ENCODE data around the gene NPC1.
A peak's percentile ranks its signal among the peaks of the same experiment; 100 is the strongest.
"Not testable (repeated sequence)": the region's sequence is repeated elsewhere in the genome, so short reads cannot be mapped to it uniquely, and the experiment has no call there.

The NPC1 gene

DNA sequence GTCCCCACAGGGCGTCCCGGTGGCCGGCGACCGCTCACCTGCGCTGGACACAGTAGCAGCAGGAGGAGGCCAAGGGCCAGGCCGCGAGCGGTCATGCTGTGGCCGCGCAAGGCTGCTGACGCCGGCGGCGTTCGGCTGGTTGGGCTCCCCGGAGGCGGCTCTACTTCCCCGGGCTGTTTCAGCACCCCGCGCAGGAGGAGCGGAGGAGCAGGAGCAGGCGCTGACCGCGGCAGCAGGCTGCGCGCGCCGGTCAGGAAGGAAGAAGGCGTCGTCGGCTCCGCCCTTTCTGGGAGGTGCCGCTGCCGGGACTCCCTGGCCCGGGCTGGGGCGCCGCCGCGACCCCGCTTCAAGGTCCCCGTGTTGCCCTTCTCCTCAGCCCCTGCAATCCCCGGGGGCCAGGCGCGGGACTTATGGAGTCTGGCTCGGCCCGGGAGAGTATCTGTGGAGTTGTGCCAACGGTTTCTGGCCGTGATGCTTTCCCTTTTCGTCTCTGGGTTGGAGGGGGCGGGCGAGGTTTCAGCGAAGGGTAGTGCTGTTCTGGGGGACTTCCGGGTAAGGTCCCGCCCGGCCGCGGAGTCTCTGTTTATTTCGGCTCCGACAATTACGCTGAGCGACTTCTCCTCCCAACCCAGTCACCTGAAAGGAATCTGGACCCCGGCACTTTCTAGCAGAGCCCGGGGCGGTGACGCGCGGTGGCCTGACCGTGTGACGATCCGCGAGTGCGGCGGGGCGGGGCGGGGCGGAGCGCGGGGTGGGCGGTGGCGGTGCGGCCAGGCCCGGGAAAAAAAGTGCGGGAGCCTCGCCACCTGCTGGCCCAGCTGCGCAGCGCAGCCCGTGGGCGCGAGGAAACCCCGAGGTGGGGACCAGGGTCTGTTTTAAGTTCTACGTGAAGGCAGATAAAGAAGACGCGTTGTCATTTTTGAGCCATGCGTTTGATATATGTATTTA is at the start of gene NPC1:
Gene NPC1, minus strand, starts transcription at position 258 of the 948 bp plus-strand sequence. Its CDS starts 163 bp downstream, at position 95.
- peak; percentile 94 for DNase-seq

DNA sequence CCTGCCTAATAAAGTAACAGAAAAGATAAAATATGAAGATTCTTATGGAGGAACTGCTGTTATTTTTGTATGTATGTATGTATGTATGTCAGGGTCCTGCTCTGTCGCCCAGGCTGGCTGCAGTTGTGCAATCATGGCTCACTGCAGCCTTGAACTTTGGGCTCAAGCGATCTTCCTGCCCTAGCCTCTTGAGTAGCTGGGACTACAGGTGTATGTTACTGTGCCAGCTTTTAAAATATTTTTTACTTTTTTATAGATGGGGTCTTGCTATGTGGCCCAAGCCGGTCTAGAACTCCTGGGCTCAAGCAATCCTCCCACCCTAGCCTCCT is 49.7 kb upstream of the NPC1 start:
- no peak for DNase-seq

DNA sequence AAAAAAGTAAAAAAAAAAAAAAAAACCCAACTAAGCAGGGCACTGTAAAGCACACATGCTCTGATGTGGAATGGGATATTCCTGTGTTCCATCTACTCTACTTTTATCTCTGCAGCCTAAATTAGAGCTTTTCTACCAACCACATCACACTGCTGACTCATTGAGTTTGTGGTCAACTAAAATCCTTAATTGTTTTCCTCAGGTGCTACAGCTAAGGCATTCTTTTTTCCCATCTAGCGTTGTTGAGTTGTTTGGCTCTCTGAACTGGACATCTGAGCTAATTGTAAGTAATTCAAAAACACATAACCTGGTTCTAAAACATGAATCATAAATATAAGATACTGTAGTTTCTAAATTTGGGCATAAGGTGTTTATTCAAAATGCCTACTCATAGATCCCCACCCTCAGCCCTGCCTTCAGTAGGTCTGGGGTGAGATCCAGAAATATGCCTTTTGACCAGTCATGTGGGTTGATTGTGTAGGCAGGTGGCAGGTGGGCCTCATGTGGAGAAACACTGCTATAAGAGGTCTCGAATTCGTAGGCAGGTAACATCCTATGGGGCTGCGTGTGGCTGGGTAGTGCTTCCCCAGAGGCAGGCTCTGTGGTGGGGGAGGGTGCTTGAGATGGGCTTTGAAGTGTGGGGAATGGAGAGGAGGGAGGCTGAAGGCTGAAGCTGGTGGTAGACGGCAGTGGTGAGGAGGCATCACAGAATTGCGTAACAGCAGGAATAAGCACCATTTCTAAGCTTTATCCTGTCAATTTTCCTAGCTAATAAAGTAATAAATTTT is 49.2 kb upstream of the NPC1 start:
- no peak for DNase-seq

DNA sequence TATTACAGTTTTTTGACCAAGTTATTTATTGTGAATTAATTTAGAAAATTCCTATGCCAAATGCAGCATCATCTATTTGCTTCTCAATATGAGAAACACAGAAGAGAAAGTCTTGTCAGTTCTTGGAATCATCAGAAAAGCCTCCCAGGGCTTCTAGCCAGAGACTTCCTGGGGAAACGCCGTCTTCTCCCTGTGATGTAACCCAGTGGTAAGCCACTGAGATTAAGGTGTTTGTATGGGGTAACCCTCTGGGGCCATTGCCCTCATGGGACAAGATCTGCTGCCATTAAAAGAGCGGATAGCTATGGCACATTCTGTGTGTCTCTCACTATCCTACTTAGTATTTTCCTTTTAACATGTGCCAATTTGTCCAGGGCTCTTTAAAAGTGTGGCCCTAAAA is 48.4 kb upstream of the NPC1 start:
- no peak for DNase-seq

DNA sequence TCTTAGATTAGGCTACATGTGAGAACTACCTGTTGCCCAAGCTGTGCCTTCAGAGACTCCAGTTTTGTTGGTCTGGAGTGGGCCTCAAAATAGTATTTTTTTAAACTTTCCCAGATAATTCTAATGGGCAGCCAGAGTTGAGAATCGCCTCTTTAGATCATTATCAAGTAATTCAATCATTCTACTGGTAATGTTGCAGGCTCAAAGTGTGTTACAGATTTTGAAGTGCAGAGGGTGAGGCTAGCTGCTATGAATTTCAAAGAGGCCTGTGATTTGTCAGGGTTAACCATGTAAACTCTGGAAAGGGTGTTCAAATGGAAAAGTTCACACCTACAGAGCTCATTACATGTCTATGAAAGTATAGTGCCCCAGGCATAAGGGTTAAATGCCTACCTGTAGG is 46.3 kb upstream of the NPC1 start:
- no peak for DNase-seq

DNA sequence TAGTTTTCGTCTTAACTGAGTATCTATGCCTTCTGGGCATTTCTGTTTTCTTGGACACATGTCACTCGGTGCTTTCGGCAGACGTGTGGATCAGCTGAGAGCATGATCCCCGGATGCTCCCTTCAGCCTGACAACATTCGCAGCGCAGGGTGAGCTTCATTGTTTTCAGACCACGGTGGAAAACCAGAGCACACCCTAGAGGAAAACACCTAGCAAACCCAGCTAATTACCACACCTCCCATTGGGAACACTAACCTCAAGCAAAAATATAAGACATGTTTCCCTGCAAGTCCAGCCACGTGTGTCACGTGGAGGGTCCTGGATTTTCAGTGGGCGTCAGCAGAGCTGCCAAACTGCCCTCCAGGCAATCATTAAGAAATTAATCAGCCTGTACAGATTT is 45.4 kb upstream of the NPC1 start:
- no peak for DNase-seq

DNA sequence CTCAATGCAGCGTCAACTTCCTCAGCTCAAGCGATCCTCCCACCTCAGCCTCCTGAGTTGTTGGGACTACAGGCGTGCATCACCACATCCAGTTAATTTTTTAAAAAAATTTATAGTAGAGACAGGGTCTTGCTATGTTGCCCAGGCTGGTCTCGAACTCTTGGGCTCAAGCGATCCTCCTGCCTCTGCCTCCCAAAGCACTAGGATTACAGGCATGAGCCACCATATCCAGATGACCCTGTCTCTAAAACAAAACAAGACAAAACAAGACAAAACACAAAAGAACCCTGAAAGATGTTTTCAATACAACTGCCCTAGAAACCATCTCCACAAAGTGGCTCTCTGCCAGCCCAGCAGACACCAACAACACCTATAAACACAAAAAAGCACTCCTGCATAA is 45.0 kb upstream of the NPC1 start:
- no peak for DNase-seq

DNA sequence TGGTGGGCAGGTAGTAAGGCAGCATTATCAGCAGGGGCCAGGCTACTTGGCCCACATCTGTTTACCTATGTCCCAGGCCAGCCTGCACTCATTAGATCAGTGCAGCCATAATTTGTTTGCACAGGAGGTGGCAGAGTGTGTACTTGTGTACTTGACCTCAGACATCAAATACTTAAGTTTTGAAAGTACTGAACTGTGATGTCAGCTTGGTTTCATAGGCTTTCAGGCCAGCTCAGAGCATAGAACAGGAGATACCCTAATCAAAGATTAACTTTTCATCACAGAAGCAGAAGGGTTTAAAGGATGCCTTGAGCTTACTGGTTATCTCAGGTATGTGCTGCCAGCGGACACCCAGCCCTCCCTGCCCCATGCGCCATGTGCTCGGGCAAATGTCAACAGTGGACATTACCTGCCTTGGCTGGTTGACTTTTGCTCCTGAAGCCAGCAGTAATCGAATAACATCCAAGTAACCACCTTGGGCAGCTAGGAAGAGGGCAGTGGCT is 43.2 kb upstream of the NPC1 start:
- no peak for DNase-seq

DNA sequence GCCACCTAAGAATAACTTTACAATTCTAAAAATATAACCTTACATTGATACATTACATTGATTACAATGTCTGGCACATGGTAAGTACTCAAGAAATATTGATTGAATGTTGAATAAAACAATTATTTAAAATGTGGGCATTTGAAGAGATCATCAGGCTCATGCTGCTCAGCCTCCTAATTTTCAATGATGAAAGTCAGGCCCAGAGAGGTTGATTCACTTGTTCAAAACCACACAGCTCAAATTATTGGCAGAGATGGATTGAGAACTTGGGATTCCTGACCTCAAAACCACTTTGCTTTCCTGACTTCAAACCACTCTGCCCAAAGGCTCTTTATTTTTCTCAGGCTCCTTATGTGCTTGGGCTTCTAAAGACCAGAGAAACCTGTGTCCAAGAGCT is 41.7 kb upstream of the NPC1 start:
- DNase-seq, result no peak

DNA sequence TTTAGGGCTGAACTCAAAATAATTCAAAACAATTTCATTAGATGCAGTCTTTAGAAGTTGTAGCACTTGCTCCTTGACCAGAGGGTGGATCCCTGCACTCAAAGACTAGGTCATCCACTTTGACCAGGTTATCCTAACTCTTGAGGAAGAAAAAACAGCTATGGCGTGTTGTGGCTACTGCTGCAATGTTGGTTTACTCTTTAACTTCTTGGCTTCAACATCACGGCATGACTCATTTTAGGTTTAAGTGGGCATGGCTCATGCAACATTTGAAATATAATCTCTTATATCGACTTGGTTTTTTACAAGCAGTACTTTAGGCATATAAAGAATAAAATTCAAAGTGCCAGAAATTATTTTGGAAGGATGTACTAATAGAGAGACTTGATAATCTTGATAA is 41.0 kb upstream of the NPC1 start:
- DNase-seq, result no peak

DNA sequence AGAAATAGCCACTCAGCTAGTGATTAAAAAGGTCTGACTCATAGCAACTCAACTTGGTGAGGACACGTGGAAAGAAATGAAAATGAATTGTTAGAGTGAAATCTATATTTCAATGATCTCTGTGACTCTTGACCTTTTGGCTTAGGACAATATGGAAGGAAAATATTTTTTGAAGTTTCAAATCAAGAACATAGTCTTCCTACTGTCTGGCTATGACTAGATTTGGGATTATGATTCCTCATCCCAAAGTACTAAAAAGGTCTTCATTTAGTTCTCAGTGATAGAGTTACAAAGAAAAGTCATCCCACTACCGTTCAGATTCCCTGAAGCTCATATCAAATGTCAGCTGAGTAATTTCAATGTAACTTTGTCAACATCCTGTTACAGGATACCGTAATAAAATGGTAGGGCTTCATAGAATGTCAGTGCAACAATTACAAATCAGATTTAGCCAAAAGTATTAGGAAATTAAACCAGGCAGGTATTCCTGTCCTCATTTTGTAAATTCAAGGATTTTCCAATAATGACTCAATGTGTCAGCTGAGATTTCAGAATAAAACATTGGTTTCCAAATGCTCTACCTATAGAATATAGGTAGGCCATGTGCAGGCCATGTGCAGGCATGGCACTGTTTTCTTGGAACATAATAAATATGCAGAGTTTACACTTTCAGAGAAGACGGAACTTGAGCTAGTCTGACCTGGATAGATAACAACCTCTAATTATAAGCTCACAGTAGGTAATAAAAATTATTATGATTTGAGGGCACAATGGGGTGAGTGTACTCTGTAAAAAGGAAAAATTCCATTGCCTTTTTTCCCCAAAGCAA is 40.4 kb upstream of the NPC1 start:
- no peak for DNase-seq

DNA sequence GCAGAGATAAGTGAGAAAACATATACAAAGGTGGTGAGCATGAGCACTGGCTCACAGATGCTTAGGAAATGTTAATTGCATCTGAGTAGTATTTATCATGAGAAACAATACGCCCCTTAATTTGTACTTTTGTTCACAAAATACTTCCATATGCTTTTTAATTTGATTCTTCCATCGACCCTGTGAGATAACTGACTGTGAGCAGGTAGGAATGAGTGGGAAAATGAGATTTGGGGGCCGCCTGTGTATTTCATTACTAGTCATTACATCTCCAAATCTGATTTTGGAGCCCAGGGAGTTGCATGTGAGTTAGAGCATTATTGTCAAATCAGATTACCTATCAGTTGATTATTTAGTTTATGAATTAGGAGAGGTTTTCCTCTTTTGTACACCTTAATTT is 36.7 kb upstream of the NPC1 start:
- no peak for DNase-seq

DNA sequence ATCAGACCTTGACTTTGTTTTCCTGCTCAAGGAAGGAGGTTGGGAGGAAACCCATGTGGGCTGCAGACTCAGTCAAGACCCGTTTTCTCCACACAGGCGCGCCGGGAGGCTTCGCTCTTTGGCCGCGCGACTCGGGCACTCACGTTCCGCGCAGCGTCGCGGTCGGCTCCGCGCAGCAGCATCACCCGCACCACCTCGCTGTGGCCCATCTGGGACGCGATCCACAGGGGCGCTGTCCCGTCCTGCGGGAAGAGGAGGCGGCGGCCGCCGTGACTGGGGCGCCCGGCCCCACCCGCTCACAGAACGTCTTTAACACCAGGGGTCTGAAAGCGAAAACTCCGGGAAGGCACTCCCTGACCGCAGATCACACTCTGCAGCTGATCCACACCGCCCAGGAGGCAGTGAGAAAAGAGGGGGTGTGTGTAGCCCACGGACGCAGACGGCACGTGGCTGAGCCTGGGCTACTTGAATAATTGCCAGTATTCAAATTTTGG is 33.1 kb upstream of the NPC1 start:
- DNase-seq, result peak; percentile 24

DNA sequence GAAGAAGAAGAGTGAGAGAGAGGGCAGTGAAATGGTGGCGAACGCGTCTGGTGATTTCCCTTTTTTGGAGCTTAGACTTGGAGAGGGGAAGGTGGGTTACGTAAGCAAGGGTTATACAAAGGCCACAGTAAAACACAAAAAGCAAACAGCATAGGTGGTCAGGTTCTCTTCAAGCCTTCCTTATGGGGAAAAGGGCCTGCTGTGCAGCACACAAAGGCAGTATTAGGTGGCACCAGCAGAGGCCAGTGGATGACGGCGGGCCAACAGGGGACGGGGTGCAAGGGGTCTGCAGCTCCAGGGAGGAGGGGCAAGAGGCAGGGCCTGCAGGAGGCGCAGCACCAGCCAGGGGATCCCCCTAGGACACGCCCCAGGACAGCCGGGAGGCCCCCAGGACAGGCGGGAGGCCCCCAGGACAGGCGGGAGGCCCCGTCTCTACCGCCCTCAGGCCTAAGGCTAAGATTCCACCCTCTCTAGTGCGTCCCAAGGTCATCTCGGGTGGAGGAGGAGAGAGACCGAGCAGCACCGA is 32.6 kb upstream of the NPC1 start:
- no peak for DNase-seq

DNA sequence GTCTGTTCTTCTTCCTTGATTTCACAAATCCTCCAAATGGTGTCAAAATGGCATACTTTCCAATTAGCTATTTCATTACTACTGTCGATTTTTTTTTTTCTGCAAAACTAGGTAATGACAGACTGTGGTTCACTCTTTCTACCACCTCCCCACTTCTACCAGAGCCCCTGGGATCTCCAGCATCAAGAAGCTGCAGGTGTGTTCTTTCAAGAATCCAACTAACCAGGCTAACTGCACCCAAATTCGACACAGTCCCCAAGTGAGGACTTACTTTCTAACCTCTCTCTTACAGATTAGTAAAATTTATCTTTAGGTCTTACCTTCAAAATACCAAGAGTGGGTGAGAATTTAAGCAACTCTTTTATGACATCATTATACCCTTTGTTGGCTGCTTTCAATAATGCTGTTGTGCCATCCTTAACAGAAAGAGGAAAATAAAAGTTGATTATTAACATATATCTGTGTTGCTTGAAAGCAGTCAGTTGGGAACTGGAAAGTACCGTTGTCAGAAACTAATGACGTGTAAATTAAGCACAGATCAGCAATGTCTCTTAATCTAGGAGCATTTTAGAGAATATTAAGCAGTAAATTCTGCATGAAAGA is 31.2 kb upstream of the NPC1 start:
- no peak for DNase-seq

DNA sequence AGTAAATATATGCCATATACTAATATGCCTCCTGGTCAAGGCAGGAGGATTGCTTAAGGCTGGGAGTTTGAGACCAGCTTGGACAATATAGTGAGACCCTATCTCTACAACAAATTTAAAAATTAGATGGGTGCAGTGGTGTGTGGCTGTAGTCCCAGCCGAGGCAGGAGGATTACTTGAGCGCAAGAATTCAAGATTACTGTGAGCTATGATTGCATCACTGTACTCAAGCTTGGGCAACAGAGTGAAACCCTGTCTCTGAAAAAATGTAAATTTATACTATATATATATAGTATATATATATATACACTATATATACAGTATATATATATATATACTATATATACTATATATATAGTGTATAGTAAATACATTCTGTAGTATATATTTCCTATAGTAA is 30.0 kb upstream of the NPC1 start:
- DNase-seq, result no peak

DNA sequence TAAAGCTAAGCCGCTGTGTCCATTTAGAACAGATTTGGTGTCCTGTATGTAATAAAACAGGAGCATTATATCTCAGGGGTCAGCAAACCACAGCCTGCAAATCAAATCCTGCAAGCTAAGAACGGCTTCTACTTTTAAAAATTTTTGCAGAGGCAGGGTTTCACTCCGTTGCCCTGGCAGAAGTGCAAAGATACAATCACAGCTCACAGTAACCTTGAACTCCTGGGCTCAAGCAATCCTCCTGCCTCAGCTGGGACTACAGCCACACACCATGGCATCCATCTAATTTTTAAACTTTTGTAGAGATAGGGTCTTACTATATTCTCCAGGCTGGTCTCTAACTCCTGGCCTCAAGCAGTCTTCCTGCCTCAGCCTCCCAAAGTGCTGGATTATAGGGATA is 28.6 kb upstream of the NPC1 start:
- DNase-seq, result no peak

DNA sequence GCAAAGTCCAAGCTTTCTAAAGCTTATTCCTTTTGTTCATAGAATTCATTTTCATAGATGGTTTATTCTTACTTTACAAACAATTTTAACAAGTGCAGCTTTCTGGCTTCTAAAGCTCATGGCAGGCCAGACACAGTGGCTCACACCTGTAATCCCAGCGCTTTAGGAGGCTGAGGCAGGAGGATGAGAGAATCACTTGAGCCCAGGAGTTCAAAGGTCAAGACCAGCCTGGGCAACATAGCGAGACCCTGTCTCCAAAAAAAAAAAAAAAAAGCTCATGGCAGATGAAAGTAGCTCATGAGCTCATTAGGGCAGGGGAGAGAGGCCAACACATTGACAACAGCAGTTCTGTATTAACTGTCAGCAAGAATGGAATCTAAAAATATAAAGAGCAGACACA is 28.1 kb upstream of the NPC1 start:
- DNase-seq, result no peak

DNA sequence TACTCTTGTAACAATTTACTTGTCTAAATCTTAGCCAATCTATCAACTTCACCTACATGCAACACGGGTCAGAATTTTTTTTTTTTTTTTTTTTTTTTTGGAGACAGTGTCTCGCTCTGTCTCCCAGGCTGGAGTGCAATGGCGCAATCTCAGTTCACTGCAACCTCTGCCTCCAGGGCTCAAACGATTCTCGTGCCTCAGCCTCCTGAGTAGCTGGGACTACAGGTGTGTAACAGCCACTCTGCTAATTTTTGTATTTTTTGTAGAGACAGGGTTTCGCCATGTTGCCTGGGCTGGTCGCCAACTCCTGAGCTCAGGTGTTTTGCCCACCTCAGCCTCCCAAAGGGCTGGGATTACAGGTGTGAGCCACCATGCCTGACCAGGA is 26.8 kb upstream of the NPC1 start:
- not testable (repeated sequence) for DNase-seq

DNA sequence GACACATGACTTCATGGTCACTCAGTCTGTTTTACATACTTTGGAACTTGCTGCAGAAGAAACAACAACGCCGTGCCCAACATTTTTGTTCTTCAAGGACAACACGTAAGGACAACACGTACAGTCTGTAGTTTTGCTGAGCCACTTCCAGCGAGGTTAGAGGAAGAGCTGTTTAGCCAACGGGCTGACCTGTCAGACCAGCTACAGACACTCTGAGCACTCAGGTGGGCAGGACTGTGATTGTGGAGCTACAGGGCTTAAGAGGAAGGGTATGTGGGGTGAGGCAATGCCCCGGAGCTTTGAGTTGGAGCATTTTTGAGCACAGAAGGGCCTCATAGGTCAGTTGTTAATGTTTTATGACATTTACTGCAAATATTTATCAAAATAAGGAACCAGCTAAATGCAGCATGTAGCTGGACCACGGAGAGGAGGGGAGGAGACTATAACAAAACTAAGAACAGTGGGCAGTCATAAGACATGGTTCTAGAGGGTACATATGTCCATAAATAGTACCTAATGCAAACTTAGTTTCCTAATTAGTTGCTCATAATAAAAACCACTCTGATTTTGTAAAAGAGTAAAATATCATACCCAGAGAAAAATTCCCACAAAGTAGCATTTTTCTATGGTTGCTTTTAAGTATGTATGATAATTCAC is 26.3 kb upstream of the NPC1 start:
- DNase-seq, result no peak

DNA sequence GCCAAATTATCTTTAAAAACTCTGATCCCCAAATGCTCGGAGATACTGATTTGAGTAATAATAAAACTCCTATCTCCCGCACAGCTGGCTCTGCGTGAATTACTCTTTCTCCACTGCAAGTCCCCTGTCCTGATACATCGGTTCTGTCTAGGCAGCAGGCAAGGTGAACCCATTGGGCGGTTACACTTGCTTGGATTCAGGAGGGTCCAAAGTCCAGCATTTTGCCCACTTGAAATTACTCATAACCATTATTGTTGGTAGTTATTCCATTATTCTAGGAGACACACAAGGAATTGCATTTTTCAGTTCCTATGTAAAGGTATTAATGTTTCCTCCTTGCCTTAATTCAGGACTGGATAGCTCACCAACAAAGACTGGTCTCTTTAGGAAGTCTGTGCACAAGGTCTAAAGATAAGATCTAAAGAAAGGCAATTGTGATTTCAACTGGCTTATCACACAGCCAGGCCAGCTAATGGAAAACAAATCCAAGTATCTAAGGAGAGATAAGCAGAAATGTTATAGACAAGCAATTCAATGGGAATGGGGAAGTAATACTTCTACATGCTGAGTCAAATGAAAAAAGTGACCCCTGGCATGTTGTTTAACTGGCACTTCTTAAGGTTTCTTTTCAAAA is 23.2 kb upstream of the NPC1 start:
- no peak for DNase-seq

All from activated T-cell treated with anti-CD3 and anti-CD28 coated beads, Interleukin-2, amount 50 U/mL, for 1 hour (primary cell).